Islet of Langerhans (tissue), 1 donor: Measurements from ENCODE around the gene STXBP4.

Experiments used
- FAIRE-seq: peaks from one replicate; lab custom pipeline; 2011; peaks lifted over from hg19 to GRCh38; lab: Jason Lieb, UNC

STXBP4 gene

DNA sequence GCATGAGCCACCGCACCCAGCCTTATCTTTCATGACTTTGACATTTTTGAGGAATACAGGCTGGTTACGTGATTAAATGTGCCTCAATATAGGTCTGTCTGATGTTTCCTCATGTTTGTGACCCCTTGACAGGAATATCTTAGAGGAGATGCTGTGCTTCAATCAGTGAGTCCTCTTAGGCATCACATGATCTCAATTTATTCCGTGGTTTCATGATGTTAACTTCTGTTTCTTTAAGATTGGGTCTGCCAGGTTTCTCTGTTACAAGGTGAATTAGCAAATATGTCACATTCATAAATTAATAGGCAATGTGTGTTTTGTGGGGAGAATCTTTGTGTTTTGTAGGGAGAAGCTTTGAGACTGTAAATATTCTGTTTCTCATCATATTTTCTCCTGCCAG is 3.3 kb downstream of the STXBP4 start:
- FAIRE-seq = no peak

DNA sequence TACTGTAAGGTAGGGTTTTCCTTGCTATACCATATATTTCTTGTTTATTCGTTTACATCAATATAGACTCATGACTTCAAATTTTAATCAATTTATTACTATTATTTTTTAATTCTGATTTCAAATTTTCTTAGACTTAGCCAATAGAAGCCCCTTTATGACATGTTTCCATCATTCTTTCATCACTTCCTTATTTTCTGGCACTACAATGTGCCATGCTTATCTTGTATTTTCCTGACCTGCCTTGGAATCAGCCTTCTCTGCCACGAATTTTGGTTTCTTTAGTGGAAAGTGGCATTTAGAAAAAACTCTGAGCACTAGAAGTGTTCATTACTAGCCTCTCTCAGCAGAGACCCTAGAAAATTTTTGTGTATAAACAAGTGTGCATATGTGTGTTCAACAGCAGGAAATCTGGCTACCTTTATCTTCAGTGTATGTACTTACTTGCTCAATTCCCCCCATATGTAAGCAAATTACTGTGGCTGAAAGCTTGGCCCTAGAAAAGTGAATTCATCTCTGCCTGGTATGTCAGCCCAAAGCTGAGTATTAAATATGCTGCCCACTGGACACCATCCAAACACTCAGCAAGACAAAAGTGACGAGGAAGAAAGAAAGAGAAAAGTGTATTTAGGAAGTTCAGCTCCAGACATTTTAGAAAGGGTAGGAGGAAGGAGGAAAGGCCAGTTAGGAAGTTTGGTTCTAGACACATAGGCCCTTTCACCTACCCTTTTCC is 4.0 kb downstream of the STXBP4 start:
- no peak for FAIRE-seq

DNA sequence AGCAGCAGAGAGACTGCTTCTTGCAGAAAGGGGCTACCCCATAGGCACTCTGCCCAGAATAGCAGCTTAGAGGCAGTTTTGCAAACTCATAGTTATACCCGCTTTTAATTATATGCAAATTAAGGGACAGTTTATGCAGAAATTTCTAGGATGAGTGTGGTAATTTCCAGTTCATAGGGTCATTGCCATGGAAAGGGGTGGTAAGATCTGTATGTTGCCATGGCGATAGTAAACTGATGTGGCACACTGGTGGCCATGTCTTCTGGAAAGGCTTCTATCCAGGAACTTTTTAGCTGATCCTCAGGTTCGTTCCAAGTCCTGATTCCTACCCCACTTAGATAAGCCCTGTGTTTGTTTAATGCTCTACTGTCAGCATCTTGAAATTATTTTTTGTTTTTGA is 6.2 kb downstream of the STXBP4 start:
- no peak for FAIRE-seq

DNA sequence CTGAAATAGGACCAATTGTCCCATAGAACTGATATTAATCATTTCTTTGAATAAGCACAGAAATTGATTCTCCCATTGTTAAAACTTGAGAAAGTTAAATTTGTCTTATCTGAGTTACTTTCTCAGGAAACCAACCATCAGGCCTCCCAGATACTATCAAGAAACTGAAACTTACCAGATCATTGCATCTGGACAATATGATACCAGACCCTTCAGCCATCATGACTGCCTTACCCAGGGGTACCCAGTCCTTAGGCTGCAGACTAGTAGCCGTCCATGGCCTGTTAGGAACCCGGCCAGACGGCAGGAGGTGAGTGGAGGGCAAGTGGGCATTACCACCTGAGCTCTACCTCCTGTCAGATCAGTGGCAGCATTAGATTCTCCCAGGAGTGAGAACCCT is 7.8 kb downstream of the STXBP4 start:
- FAIRE-seq = no peak

DNA sequence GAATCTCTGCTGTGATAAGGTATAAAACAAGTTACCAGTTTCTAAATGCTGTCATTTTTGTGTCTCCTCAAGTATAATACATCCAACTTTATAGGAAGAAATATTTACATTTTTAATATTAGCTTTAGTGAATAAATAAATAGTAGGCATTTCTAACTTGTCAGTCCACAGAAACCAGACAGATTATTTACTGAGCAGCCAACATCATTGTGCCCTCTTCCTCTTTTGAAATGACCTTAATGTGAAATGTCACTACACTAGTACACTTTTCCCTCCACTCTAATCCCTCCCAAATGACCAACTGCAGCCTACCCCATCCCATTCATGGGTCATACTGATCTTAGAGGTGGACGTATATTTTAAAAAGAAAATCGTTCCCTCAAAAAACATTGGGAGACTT is 9.2 kb downstream of the STXBP4 start:
- FAIRE-seq = no peak

DNA sequence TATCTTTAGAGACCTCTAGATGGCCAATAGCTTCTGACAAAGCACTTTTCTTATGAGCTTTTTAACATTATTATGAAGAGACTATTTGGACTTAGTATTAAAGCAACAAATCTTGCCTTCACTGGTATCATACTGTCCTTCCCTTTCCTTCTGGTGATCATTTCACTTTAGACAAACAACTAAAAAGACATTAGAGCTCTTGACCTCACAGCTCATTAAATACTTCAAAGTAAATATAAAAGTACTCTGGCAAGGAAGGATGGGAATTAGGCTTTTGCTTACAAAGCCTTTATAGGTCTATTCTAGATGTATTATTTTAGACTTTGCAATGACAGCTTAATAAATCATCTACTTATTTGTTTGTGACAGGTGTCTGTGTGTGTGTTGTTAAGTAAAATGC is 11.1 kb downstream of the STXBP4 start:
- peak; percentile 90 for FAIRE-seq

DNA sequence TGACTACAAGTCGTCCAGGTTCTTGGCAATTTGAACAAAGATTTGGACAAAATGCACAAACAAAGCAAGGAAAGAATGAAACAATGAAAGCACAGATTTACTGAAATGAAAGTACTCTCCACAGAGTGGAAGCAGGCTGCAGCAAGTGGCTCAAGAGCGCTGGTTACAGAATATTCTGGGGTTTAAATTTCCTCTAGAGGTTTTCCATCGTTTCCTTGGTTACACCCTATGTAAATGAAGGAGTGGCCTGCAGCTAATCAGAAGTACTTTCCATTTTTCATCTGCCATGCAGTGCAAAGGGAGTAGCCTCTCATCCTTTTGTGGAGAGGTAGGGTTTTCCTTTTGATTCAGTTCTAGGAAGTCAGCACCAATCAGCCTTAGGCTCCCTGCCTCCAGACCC is 11.8 kb downstream of the STXBP4 start:
- no peak for FAIRE-seq

DNA sequence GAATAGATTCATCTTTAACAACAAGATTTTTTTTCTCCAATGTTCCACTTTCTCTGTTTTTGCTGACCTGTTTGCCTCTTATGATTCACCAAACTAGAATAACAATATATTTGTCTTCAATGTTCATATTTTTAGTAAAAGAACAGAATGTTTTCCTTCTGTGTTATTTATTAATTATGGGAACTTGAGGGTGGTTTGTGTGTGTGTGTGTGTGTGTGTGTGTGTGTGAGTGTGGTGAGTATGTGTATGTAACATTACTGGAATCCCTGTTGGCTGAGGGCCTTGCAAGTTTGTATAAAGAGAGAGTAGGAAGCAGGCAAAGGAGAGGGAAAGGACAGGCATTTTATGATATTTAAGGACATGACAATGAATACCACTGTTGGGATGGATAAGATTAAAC is 13.8 kb downstream of the STXBP4 start:
- peak; percentile 27 for FAIRE-seq

DNA sequence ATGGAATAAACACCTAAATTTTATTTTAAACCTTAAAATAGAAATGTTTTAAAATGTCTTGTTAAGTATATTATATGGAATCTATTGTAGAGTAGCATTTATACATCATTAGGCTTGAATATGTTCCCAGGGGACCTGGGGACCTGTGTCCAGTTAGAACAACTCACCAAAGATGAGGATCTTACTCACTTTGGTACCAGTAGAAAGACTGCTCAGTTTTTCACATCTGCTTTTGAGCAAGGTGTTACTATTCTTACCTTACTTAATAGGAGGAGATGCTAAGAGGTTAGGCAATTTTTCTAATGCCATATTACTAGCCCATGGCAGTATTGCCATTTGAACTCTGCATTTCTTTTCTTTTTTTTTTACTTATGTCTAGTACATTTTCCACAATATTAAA is 14.7 kb downstream of the STXBP4 start:
- no peak for FAIRE-seq

DNA sequence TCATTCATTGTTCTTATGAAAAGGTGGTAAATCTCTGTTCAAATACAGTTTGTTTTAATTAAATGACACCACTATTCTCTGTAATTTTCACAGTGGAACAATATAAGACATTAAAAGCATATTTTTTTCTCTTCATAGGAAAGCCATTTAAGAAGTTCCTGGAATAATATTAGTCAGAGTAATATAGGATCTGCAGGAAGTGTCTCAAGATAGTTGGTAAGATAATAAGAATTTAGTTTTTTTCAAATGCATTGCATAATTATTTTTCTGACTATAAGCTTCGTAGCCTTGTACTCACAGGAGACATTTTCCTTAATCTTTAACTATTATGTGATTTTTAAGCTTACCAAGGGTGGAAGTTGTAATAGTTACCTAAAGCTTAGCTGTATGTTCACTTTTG is 16.9 kb downstream of the STXBP4 start:
- no peak for FAIRE-seq

DNA sequence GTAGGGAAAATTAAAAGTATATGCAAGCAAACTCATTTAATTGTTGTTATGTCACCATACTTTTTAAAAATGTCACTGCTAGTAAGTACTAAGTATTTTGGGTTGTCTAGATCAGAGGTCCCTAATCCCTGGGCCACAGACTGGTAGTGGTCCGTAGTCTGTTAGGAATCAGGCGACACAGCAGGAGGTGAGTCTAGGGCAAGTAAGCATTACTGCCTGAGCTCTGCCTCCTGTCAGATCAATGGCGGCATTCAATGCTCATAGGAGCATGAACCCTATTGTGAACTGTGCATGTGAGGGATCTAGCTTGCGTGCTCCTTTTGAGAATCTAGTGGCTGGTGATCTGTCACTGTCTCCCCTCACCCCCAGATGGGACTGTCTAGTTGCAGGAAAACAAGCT is 21.6 kb downstream of the STXBP4 start:
- no peak for FAIRE-seq

DNA sequence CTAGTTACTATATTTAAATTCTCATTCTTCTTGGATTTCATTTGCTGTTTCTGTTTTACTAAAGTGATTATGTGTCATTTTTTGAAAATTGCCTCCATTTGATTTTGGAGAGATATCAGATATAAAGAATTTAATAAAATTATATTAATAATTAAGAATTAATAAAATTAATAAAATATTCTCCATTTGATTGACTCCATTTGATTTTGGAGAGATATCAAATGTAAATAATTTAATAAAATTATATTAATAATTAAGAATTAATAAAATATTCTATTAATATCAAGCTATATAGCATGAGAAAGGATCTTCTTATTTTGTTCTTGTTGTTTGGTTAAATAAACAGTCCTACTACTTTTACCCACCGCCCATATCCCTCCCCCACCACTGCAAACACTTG is 23.0 kb downstream of the STXBP4 start:
- no peak for FAIRE-seq

DNA sequence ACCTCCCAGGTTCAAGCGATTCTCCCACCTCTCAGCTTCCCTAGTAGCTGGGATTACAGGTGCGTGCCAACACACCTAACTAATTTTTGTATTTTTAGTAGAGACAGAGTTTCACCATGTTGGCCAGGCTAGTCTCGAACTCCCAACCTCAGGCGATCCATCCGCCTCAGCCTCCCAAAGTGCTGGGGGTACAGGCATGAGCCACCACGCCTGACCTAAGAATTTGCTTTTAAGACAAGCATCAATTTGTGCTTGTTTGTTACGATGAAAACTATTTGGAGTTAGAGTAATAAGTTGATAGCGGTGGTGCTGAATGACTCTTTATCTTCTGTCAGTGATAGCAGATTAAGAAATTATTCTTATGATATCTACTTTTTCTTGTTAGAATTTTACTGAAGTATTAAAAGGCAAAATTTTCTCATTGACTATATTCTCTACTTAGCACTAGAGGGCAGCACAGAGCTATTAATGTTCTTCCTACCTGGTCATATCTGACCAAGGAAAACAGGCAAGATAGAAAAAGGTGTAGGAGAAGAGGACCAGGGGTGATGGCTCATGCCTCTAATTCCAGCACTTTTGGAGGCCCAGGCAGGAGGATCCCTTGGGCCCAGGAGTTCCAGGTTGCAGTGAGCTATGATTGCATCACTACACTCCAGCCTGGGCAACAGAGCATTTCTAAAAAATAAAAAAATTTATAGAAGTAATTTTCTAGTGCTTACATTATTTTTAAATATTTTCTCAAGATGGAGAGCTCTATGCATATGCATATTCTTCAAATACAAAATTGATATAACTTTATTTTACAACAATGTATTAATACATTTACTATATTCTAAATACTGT is 24.5 kb downstream of the STXBP4 start:
- FAIRE-seq = peak; percentile 99

DNA sequence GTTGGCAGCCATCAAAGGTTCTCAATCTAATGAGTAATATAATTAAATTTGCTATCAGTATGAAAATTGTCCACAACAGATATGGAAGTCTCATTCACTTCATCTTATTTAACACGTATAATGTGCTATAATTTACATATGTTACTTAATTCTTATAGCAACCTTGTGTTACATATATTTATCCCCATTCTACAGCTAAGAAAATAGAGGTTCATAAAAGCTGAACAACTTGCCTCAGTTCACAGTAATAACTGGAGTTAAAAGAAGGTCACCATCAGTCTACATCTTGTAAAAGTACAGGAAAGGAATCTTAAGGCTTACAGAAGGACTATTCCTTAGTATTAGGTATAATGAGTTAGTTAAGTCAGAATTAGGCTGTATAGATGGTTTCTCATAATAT is 27.9 kb downstream of the STXBP4 start:
- FAIRE-seq = no peak

DNA sequence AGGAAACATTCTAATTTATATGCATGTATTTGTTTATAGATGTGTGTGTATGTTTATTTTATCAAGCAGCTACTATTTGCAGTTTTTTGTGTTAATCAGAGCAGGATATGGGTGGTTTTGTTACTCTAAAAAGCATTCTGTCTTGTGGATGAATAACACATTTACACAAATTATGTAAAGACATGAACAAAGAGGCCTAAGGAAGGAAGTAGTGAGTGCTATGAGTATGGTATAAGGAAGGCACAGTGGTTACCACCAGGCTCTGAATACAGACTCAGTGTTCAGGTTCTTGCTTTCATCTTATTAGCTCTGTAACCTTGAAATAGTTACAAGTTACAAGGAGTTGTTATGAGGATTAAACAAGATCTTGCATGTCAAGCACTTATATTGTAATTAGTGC is 33.9 kb downstream of the STXBP4 start:
- FAIRE-seq = no peak

DNA sequence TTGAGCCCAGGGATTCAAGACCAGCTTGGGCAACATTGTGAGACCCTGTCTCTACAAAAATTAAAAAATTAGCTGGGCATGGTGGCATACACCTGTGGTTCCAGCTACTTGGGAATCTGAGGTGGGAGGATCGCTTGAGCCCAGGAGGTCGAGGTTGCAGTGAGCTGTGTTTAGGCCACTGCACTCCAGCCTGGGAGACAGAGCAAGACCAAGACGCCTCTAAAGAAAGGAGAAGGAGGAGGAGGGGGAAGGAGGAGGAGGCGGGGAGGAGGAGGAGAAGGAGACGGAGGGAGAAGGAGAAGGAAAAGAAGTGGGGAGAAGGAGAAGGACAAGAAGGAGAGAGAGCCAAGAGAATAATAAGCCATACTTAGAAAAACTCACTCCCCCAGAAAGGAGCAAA is 35.9 kb downstream of the STXBP4 start:
- no peak for FAIRE-seq

DNA sequence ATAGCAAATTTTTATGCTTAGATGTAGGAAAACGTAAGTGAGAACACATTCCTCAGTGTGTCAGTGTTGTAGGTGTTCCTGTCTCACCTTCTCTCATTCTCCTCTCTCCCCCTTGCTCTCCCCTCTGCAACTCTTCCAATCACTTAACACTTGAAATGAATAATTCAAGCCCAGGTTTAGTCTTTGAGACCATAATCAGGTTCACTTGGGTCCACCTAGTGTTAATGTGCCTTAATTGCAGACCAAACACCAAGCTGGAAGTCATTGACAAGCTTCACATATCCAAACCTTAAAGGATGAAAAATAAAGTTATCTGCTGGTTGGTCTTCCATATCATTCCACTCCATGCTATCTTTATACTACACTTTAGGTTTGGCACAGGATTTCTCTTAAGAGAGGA is 37.0 kb downstream of the STXBP4 start:
- FAIRE-seq = no peak

DNA sequence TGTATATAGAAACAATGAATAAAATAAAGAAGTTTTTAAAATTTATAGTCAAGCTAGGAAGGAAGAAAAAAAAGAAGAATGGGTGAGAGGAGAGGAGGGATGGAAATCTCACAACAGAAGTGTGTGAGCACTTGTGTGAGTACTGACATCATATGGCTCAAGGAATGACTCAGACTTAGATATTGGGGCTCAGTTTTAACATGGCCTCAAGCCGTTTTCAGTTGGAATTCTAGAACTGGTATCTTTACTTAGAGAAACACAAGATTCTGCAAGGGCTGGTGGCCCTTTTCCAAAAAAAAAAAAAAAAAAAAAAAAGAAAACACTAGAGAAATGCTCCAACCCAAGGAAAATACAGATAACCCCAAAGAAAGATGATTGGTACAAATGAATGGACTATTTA is 55.1 kb downstream of the STXBP4 start:
- FAIRE-seq = no peak

DNA sequence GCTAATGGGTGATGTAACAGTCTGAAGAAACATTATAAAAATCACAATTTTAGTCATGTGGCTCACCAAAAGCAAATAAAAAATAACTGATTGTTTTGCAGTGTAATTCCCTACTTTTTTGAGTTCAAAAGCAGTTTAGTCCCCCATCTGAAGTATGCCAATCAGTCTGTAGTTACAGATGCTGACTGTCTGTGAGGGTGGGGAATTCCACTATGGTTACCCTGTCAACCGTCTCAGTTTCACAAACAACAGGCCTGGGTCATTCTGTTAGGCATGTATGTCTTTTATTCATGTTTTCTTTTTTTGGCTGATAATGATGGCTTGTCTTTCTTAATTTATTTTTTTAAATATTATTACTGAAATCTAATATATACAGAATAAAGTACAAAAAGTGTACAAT is 69.3 kb downstream of the STXBP4 start:
- FAIRE-seq = no peak

DNA sequence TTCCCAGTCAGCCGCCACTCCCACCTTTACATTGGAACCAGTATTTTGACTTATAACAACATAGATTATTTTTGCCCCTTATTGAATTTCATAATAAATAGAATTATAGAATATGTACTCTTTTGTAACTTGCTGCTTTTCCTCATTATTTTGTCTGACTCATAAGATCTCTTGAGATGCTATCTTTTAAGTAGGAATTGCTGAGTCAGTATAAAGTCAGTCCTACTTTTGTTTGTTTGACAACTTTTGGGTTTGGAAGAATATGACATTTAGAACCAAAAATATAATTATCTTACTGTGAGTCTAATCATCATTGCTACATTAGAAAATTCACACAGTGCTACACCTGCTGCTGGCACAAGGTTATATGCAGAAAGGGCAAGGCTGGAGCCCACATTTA is 69.7 kb downstream of the STXBP4 start:
- no peak for FAIRE-seq

DNA sequence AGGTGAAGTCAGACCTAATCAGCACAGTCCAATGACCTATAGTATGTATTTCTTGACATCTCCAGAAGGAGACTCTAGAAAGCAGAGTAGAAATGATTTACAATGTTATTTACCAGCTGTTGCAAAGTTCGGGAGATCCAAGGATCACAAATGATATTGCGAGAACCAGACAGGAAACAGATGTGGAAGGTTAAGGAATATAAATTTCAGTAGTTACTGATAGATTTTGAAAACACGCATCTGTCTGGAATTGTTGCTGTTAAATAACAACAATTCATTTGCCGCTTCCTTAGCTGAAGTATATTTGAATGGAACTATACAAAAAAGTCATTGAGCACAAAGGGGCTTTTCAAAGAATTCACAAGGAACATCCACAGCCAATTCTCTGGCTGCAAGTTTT is 72.0 kb downstream of the STXBP4 start:
- FAIRE-seq = no peak

DNA sequence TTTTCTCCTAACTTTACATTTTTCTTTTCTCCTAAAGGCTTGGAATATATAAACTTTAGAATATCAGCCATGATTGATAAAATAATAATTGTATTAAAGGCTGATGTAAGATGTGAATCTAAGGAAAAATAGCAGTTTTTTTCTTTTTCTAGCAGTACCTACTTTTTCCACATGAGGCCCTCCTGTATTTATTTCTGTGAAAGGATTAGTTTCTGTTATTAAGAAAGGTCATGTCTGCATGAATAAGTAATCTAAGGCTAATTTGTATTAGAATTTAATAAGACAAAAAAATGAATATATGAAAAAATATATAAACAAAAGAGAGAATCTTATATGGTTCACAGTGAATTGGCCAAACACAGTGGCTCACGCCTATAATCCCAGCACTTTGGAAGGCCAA is 85.3 kb downstream of the STXBP4 start:
- FAIRE-seq = peak; percentile 96

DNA sequence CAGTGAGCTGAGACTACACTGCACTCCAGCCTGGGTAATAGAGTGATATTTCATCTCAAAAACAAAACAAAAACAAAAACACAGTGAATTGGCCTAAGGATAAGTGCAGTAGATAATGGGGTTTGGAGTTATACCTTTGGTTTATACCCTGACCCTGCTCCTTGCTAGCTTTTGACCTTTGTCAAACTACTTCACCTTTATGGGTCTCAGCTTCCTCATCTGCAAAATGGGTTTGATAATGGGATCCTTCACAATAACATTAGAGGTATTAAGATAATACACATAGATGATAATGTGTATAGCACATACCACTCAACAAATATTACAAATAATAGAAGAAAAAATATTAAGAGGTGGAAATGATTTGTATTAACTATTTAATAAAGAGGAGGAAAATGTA is 85.9 kb downstream of the STXBP4 start:
- no peak for FAIRE-seq

DNA sequence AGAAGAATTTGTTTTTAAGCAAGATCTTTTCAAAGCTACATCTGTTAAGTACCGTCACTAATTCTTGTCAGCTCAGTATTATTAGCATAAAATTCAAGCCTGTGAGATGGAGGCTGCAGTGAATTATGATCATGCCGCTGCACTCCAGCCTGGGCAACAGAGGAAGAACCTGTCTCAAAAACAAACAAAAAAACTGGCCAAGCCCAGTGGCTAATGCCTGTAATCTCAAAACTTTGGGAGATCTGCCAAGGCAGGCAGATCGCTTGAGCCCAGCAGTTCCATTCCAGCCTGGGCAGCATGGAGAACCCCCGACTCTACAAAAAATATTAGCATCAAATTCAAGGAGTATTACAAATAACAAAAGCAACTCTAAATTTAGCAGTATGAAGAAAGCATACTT is 88.0 kb downstream of the STXBP4 start:
- no peak for FAIRE-seq
